GM19043 (cell line): ENCODE data around the gene CLIC3.
"Not testable (repeated sequence)": the region's sequence is repeated elsewhere in the genome, so short reads cannot be mapped to it uniquely, and the experiment has no call there.

Experiments used
- ATAC-seq: cut with Tn5 transposase; IDR thresholded peaks from one replicate; pipeline ENCODE4 v1.9.1; 2021; ENCODE audit warnings: low read depth; ENCODE audit not compliant: unreplicated experiment

CLIC3 gene

GRCh38 chr9:136996361-136997292 lies at the start of gene CLIC3:
CLIC3 (minus strand) TSS chr9:136996568; CDS start chr9:136996543, 25 bp downstream.
- ATAC-seq, result no peak

GRCh38 chr9:137045294-137046087 lies 49.1 kb upstream of the CLIC3 start:
- no peak for ATAC-seq

- no peak for ATAC-seq
These were observed 48.3 kb upstream of the CLIC3 start for GRCh38 chr9:137044502-137045177.

- no peak for ATAC-seq
These were observed 47.7 kb upstream of the CLIC3 start for GRCh38 chr9:137044037-137044436.

GRCh38 chr9:137042751-137043727 lies 46.7 kb upstream of the CLIC3 start:
- ATAC-seq, result no peak

- ATAC-seq, result no peak
These were observed 44.8 kb upstream of the CLIC3 start for GRCh38 chr9:137041124-137041523.

GRCh38 chr9:137040568-137040967 lies 44.2 kb upstream of the CLIC3 start:
- ATAC-seq, result no peak

- ATAC-seq, result no peak
These were observed 43.4 kb upstream of the CLIC3 start for GRCh38 chr9:137039611-137040366.

GRCh38 chr9:137038916-137039315 lies 42.5 kb upstream of the CLIC3 start:
- ATAC-seq, result no peak

GRCh38 chr9:137037483-137037882 lies 41.1 kb upstream of the CLIC3 start:
- ATAC-seq, result no peak

- ATAC-seq, result no peak
These were observed 40.7 kb upstream of the CLIC3 start for GRCh38 chr9:137037035-137037434.

GRCh38 chr9:137035937-137036336 lies 39.6 kb upstream of the CLIC3 start:
- ATAC-seq, result no peak

- ATAC-seq, result no peak
These were observed 39.1 kb upstream of the CLIC3 start for GRCh38 chr9:137035507-137035834.

- ATAC-seq, result peak; percentile 52
These were observed 38.5 kb upstream of the CLIC3 start for GRCh38 chr9:137034709-137035506.

- no peak for ATAC-seq
These were observed 37.8 kb upstream of the CLIC3 start for GRCh38 chr9:137034039-137034708.

GRCh38 chr9:137033481-137033880 lies 37.1 kb upstream of the CLIC3 start:
- not testable (repeated sequence) for ATAC-seq

GRCh38 chr9:137032858-137033257 lies 36.5 kb upstream of the CLIC3 start:
- ATAC-seq, result no peak
